ENCODE results near the gene NSUN2.

DNA sequence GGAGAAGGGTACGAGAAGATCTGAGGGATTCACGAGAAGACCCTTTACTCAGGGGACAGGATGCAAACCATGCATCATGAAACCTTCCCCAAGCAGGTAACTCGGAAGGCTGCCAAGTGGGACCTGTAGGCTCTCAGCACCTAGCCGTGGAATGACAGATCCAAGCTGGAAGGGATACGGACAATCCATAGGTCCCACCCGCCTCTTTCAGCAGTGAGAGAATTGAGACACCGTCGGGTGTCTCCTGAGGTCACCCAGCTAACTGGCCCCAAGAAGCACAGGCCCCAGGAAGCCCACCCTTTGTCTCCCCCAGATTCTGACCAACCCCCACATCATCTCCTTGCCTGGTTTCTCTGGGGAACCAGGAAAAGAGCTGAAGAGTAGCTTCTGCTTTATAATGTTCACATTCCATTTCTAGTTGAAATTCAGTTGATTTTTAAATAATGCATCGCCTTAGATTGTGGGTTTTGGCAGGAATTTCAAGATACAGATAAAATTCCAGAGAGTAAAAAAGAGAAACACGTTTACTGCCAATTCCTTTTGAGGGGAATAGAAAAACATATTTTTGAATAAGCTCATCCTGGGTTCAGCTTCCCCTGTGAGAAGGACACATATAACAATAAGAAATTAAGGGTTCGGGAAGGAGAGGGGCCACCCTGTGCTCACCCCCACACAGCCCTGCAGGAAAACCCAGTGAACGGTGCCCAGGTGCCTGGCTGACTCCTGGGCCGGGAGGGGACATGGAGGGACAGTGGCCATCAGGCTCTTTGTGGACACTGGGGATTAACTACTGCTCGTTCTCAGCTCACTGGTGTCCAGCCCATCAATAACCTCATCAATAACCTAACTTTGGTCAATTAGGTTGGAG is 51.1 kb downstream of the NSUN2 start:
- TF ChIP-seq, protein P1, sequence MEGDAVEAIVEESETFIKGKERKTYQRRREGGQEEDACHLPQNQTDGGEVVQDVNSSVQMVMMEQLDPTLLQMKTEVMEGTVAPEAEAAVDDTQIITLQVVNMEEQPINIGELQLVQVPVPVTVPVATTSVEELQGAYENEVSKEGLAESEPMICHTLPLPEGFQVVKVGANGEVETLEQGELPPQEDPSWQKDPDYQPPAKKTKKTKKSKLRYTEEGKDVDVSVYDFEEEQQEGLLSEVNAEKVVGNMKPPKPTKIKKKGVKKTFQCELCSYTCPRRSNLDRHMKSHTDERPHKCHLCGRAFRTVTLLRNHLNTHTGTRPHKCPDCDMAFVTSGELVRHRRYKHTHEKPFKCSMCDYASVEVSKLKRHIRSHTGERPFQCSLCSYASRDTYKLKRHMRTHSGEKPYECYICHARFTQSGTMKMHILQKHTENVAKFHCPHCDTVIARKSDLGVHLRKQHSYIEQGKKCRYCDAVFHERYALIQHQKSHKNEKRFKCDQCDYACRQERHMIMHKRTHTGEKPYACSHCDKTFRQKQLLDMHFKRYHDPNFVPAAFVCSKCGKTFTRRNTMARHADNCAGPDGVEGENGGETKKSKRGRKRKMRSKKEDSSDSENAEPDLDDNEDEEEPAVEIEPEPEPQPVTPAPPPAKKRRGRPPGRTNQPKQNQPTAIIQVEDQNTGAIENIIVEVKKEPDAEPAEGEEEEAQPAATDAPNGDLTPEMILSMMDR (IDR thresholded peaks at IDR 0.05) = no peak
- no peak for TF ChIP-seq POLR2A (IDR thresholded peaks at IDR 0.05)
- no peak for TF ChIP-seq EP300 (IDR thresholded peaks at IDR 0.05)

Data from ovary (tissue), 3 donors.